ENCODE measurements around the gene FBXO47. TPM values are rescaled to one million over a fixed set of nuclear protein-coding genes. Genes with fewer than 3 reads are reported as not detected.

The FBXO47 gene
- polyA plus RNA-seq, 1 donor from 2014 or later, result not detected

DNA sequence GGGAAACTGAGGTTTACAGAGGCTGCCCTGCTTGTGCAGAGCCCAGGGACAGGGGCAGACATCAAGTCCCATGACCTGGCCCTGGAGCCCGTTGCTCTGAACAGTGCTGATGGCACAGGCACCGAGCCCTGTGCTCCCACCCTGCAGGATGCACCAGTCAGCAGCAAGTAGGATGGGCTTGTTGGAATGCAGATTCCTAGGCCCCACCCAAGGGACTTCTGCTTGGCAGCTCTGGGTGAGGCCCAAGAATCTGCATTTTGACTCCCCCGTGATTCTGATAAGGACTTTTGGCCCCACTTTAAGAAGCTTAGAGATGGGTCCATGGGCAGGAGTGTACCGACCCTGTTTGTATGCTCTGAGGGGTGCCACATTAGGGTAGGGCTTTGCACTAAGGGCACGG lies 74.1 kb downstream of the FBXO47 start:
- Mint-ChIP-seq H3K27me3 (no peaks in the 10 kb centered on the region), H3K4me3 (no peak overlapping the region), H3K9me3 (no peaks in the 10 kb centered on the region), H3K4me1 (peaks cover 4 to 19% (median 13%) of the 10 kb centered on the region in 3 donors), H3K36me3 (peaks cover 1% of the 10 kb centered on the region), H3K27ac (peak overlapping the region; percentile 16 to 87 (median 47))

DNA sequence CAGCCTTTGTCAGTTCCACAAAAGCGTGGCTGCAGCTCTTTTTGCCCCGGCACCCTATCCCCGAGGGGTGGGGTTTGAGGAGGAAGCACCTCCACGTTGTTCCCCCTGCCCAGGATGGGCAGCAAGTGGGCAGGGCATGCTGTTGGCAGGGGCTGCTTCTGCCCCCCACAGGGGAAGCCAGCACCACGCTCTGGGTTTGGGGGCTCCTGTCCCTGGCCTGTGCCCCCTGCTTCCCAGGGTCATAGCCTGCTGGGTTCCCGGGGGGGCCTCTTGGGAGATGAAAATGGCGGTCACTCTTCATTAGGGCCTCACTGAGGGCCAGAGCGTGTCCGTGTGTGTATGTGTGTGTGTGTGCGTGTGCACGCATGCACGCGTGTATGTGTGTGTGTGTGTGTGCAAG lies 74.6 kb downstream of the FBXO47 start:
- Mint-ChIP-seq H3K4me3 (peak overlapping the region in 1 of 4 donors; percentile 67), H3K27me3 (no peaks in the 10 kb centered on the region), H3K4me1 (peaks cover 2 to 14% (median 9%) of the 10 kb centered on the region in 3 donors), H3K9me3 (no peaks in the 10 kb centered on the region), H3K36me3 (peaks cover 1% of the 10 kb centered on the region), H3K27ac (peak overlapping the region in 2 of 3 donors; percentile 47 to 87)

DNA sequence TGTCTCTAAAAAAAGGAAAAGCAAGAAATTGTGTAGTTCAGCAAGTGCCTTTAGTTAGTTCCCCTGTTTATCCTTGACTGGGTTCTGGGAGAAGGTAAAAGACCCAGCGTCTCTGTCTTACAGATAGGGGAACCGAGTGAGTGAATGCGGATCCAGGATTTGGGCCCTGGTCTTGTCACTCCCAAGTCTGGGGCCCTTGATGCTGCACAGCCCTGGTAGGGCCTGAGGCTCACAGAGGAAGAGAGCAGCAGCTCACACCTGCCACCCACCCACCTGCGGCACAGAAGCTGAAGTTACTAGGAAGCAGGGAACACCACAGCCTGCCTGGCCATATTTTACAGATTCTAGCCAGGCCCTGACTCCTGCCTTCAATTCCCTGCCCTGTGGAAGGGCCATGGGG lies 75.1 kb downstream of the FBXO47 start:
- peak overlapping the region in 3 of 4 donors; percentile 22 to 74 (median 29) for H3K4me3 Mint-ChIP-seq
- H3K27ac Mint-ChIP-seq, result peak overlapping the region; percentile 46 to 98 (median 87)
- H3K9me3 Mint-ChIP-seq, result no peaks in the 10 kb centered on the region
- no peaks in the 10 kb centered on the region for H3K27me3 Mint-ChIP-seq
- H3K36me3 Mint-ChIP-seq, result no peaks in the 10 kb centered on the region
- H3K4me1 Mint-ChIP-seq, result peaks cover 2 to 11% (median 9%) of the 10 kb centered on the region in 3 donors

DNA sequence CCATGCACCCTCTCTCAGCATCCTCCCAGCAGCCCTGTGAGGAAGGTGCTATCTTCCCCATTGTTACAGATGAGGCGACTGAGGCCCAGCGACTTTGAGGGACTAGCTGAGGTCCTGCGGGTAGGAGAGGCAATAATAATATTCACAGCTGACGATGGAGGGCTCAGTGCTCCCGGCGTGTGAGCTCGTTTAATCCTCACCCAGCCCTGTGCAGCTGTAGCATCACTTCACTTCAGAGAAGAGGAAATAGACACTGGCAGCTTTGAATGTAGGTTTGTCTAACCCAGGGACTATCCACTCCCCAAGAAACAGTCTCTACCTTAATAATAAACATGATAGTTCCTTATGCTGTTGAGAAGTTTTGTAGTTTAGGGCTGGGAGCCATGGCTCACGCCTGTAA lies 75.8 kb downstream of the FBXO47 start:
- peak overlapping the region; percentile 64 to 98 (median 87) for H3K27ac Mint-ChIP-seq
- peaks cover 2 to 12% (median 9%) of the 10 kb centered on the region in 3 donors for H3K4me1 Mint-ChIP-seq
- no peaks in the 10 kb centered on the region for H3K36me3 Mint-ChIP-seq
- peak overlapping the region in 3 of 4 donors; percentile 29 to 74 (median 32) for H3K4me3 Mint-ChIP-seq
- no peaks in the 10 kb centered on the region for H3K9me3 Mint-ChIP-seq
- H3K27me3 Mint-ChIP-seq, result no peaks in the 10 kb centered on the region

DNA sequence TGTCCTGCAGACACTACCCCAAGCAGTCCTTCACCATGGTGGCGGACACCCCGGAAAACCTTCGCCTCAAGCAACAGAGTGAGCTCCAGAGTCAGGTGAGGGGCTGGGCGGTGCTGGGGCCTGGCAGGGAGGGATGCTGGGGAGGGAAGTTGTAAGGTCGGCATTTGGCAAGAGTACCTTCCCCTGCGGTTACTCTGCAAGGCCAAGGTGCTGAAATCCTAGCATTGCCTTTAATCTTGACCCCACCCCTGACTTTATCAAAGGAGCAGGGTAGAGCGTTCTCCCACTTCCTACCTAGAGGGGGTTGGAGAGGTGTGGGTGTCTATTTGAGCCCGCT lies 76.8 kb downstream of the FBXO47 start:
- H3K4me1 Mint-ChIP-seq, result peaks cover 7 to 18% (median 9%) of the 10 kb centered on the region in 3 donors
- H3K27me3 Mint-ChIP-seq, result no peaks in the 10 kb centered on the region
- H3K27ac Mint-ChIP-seq, result peak overlapping the region in 2 of 3 donors; percentile 63 to 89
- H3K4me3 Mint-ChIP-seq, result peak overlapping the region in 1 of 4 donors; percentile 28
- H3K36me3 Mint-ChIP-seq, result no peaks in the 10 kb centered on the region
- no peaks in the 10 kb centered on the region for H3K9me3 Mint-ChIP-seq

DNA sequence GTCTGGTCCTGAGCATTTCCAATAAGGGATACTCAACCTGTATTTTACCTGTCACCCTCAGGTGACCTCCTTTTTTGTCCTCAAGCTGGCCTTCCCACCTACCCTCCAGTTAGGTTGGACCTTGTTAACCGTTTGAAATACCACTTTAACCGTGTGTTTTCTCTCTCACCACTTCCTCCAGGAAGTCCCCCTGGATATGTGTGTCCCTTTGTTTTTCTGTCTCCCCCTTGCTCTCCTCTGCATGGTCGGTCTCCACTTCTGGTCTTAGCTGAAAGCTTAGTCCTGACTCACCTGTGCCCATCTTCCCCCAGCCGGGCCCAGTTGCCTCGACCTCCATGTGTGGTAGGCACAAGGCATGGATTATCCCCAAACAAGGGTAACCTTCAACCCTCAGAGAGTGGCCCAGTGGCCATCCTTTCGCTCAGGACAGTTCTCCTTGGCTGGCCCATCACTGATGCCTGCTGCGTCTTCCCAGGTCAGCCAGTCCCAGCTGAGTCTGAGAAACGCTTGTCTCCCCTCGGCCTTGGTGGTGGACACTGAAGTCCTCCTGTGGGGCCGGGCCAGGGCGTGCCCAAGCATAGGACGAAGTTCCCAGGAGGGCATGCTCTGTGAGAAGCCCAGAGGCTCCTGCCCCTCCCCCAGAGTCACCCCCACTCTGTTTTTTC lies 77.3 kb downstream of the FBXO47 start:
- Mint-ChIP-seq H3K27ac (peak overlapping the region in 2 of 3 donors; percentile 63 to 89), H3K9me3 (no peaks in the 10 kb centered on the region), H3K36me3 (no peaks in the 10 kb centered on the region), H3K27me3 (no peaks in the 10 kb centered on the region), H3K4me1 (peaks cover 9 to 20% (median 11%) of the 10 kb centered on the region in 3 donors), H3K4me3 (peak overlapping the region in 1 of 4 donors; percentile 28)

DNA sequence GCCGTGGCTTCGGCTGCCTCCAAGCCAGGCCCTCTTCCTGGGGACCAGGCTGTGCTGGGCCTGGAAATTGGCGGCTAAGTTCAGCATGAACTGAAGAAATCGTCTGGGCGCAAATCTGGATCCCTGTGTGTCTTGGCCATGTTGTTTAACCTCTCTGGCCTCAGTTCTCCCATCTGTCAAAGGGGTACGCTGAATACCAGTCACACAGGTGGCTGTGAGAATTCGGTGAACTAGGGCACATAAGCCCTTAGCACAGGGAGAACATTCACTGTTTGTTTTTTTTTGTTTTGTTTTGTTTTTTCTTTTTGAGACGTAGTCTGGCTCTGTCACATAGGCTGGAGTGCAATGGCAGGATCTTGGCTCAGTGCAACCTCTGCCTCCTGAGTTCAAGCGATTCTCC lies 78.4 kb downstream of the FBXO47 start:
- Mint-ChIP-seq H3K9me3 (no peaks in the 10 kb centered on the region), H3K4me3 (no peak overlapping the region), H3K36me3 (no peaks in the 10 kb centered on the region), H3K27ac (no peak overlapping the region), H3K4me1 (peaks cover 12 to 21% (median 14%) of the 10 kb centered on the region in 3 donors), H3K27me3 (no peaks in the 10 kb centered on the region)

DNA sequence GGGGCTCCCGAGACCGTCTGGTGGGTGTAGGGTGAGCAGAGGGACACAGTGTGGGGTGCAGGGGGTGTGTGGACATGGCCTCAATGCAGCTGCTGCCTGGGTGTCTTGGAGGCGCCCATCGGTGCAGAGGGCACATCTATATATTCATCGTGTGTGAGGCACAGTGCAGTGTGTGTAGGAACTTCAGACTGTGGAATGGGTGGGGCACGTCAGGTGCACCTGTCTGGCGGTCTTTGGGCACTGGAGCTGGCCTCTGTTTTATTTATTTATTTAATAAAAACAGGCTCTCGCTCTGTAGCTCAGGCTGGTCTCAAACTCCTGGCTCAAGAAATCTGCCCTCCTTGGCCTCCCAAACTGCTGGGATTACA lies 80.6 kb downstream of the FBXO47 start:
- Mint-ChIP-seq H3K27ac (no peak overlapping the region), H3K27me3 (no peaks in the 10 kb centered on the region), H3K9me3 (no peaks in the 10 kb centered on the region), H3K36me3 (peaks cover 2% of the 10 kb centered on the region), H3K4me1 (peaks cover 19 to 32% (median 28%) of the 10 kb centered on the region in 3 donors), H3K4me3 (no peak overlapping the region)

Other genes starting within 250 kb of the FBXO47 start
- 29.1 TPM for gene CISD3, start 237.1 kb downstream of the FBXO47 start, polyA plus RNA-seq
- not detected for gene PCGF2, start 219.1 kb downstream of the FBXO47 start, polyA plus RNA-seq
- gene PSMB3, start 214.7 kb downstream of the FBXO47 start, polyA plus RNA-seq, result 426 TPM
- 11.5 TPM for gene PIP4K2B, start 167.8 kb downstream of the FBXO47 start, polyA plus RNA-seq
- 17.1 TPM for gene CWC25, start 142.1 kb downstream of the FBXO47 start, polyA plus RNA-seq
- gene RPL23, start 113.7 kb downstream of the FBXO47 start, polyA plus RNA-seq, result 1,385 TPM
- gene LASP1, start 97.3 kb downstream of the FBXO47 start, polyA plus RNA-seq, result 44.5 TPM
- not detected for gene PLXDC1, start 184.2 kb upstream of the FBXO47 start, polyA plus RNA-seq
- not detected for gene ARL5C, start 198.8 kb upstream of the FBXO47 start, polyA plus RNA-seq
- gene CACNB1, start 230.3 kb upstream of the FBXO47 start, polyA plus RNA-seq, result 0.45 TPM
- 3,435 TPM for gene RPL19, start 232.9 kb upstream of the FBXO47 start, polyA plus RNA-seq